GM18873 (cell line): ENCODE measurements around the gene LSAMP.

Source experiments
- ATAC-seq: cut with Tn5 transposase; IDR thresholded peaks from one replicate; pipeline ENCODE4 v1.9.1; 2021; ENCODE audit warnings: mild to moderate bottlenecking, moderate library complexity, moderate number of reproducible peaks; ENCODE audit not compliant: unreplicated experiment, low FRiP score

LSAMP gene

DNA sequence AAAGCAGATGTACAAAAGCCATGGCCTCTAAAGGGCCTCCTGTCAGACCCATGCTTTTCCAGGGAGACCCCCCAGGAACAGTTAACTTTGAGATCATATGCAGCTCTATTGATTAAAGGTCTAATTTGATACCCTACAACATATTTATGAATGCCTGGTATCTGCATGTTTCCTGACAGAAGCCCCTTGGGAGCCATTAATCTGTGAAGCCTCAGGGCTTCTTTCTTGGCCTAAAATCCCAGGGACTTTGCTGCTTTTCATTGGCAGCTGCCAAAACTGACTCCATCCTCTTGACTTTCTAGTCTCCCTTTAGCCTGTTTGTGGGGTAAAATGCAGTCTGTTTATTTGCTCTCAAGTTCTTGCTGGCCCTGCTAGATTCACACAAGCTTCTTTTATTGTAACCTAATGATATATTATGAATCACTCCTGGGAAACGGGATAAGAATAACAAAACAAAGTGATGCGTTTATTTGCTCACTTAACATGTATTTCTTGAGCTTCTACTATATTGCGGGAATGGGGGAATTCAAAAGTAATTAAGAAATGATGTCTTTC is 257.0 kb downstream of the LSAMP start:
- no peak for ATAC-seq

DNA sequence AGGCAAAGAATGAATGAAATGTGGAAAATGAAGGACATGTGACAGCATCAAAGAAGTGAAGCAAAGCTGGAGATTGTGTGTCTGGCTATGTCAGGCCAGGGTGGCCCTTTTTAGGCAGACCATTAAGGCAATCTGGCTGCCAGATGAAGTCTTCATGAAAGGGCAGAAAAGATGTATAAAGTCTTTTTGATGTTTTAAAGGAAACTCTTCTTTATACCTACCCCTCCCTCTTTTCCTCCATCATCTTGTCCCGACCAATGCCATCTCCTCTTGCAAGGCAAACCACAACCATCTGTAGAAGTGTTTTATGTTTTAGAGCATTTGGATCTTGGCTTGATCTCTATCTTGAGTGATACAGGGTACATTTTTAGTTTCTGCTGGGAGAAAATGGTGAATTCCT is 259.2 kb downstream of the LSAMP start:
- ATAC-seq, result no peak

- no peak for ATAC-seq
Measured at GRCh38 chr3:116181159-116181558, 264.1 kb downstream of the LSAMP start.

GRCh38 chr3:116179091-116179490 is 266.2 kb downstream of the LSAMP start:
- no peak for ATAC-seq

DNA sequence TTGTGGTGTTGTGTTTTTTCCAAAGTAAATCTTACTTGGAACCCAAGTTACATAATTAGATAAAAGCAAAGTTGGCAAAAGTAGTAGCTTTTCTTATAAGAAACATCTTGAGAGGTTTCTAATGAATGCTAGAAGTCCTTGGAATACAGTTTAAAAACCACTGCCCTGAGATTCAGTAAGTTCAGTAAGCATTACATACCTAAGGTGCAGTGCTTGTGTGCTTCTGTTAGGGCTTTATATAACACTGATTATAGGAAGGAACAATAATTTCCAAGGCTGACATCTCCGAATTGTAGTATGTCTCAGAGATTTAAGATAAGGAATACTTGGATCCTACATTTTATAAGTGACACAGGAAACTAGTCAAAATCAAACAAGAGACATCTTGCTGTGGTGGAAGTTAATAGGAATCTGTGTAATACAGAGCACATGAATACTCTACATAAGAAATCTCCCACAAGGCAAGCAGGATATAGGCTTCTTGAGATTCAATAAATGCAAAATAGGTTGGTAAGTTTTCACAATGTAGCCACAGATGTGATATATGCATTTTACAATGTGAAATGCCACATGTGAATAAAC is 268.2 kb downstream of the LSAMP start:
- ATAC-seq, result no peak

- ATAC-seq, result no peak
Measured at GRCh38 chr3:116166121-116166520, 279.2 kb downstream of the LSAMP start.

DNA sequence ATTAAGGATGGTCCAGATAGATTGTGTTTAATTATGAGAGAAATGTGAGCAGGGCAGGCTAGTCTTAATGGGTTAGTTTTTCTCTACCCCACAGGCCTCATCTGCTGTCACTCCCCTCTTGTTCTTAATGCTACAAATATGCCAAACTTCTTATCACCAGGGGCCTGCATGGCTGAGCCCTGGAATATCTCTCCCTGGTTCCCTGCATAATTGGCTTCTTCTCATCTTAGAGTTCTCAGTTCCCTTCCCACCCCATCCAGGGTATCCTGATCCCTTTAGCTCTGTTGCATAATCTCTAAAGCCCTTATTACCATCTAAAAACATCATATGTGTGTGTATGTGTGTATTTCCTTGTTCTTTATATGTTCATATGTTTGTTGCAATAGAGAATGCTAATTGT is 279.6 kb downstream of the LSAMP start:
- no peak for ATAC-seq

DNA sequence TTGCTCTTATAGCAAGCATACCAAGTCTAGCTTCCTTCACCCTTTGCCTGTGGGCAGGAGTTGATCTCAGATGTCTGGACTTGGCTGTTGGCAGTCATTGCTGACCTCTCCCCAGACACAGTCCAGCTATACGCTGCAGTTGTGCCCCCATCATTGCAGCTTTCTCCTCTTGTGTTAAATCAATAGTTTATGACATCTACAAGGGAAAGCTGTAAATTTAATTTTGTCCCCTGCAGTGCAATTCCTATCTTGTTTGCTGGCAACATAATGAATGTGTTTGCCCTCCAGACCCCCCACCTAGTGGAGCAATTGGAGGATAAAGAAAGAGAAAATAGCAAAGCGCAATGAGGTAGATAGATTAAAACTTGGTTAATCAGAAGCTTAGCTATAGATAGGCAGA is 280.2 kb downstream of the LSAMP start:
- no peak for ATAC-seq

GRCh38 chr3:116164039-116164438 is 281.2 kb downstream of the LSAMP start:
- no peak for ATAC-seq

GRCh38 chr3:116161575-116162525 is 283.4 kb downstream of the LSAMP start:
- ATAC-seq, result no peak

DNA sequence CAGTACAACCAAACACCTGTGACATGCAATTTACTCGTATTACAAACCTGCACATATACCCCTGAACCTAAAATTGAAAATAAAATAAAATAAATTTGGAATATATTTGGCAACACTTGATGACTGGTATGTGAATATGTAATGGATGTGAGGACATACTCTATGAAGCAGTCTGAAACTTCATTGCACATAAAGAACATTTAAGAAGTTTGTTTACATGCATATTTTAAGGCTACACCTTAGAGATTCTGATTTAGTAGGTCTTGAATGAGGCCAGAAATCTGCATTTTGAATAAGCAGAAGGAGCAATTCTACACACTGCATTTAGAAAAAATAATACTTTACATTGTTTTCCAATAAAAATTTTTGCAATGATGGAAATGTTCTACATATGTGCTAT is 284.7 kb downstream of the LSAMP start:
- no peak for ATAC-seq

DNA sequence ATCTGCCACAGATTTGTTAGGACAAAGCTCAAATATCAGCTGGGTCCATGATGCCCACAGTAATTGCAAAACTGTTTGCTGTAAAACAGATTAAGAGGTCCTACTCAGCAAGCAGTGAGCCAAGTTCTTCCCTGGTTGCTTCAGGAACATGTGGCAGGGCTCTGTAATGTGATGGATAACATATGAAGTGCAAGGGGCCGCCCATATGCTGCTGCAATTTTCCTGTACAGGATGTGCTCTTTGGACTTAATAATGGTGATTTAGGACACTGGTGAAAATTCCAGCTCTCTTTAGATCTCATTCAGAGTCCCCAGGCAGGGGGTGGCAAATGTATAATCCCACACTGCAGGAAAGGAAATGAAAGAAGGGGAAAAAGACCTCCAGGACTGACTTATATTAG is 289.4 kb downstream of the LSAMP start:
- ATAC-seq, result no peak

DNA sequence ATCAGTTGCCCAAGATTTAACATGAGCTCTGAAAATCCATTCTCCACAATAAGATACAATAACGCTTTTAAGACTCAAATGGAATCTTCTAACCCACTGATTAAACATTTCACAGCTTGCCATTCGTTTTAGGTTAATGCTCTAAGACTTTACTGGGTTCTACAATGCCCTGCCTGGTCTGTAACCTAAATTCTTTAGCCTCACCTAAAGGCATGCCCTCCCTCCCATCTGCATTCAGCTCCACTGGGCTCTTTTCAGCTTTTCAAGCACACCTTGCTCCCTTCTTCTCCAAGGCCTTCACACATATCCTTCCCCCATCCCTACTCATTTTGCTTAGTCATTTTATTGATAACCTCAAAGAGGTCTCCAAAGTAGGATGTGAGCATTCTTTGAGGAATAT is 290.9 kb downstream of the LSAMP start:
- no peak for ATAC-seq

DNA sequence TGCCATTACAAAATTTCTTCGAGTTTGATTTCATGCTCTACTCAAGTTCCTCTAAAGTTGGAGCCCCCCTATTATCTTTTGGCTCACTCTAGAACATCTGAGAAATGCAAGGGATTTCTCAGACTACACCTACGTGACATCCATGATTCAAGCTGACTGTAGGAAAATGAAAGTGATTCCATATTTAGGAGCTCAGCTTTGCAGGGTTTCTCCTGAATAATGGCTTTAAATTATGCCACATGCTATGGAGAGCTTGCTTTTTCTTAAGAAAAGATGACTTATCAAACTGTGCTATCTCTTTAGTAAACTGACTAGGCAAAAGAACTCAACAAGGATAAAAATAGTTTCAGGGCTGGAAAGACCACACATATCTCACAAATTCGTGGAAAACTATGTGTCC is 292.1 kb downstream of the LSAMP start:
- no peak for ATAC-seq

- no peak for ATAC-seq
Measured at GRCh38 chr3:116150655-116151167, 294.6 kb downstream of the LSAMP start.

GRCh38 chr3:116148881-116149851 is 296.1 kb downstream of the LSAMP start:
- ATAC-seq, result no peak

- no peak for ATAC-seq
Measured at GRCh38 chr3:116145613-116146012, 299.7 kb downstream of the LSAMP start.

DNA sequence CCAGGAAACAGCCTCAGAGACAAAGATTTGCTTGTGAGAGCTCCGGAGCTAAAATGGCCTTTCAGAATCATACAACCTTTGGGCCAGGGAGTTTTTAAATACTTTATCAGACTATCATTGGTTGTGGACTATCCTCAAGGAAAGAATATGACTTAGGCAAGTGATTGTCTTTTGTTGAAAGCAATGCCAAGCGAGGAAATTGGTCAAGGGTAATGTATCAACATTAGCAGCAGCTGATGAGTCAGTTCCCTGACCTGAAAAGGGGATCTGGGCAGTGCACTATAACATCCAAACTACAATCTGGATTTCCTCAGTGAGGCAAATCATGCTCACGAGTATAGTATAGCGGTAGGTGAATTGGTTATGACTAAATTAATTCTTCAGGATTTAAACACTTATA is 303.6 kb downstream of the LSAMP start:
- no peak for ATAC-seq

GRCh38 chr3:116140100-116140689 is 305.1 kb downstream of the LSAMP start:
- no peak for ATAC-seq

DNA sequence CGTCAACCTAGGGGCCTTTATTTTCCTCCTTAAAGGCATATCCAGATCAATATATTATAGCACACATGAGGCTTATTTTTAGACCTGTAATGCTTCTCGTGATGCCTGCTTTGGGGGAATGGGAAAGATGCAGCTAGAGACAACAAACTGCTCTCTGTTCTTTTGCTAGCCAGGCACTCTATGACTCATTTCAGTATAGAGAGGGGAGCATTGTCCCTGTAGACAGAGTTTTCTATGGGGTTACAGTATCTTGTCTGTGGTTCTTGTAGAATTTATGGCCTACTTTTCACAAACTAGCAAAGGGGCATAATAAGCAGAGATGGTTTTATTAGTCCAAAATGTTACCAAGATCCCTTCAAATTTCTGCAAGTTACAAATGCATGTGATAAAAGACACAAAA is 305.6 kb downstream of the LSAMP start:
- no peak for ATAC-seq
